B cell (primary cell): ENCODE data around the gene BEGAIN.

Experiments used
- CTCF ChIP-seq: fragments of 200-600 bp; IDR thresholded peaks from one replicate; pipeline ENCODE4 v1.8.0; 2022; ENCODE audit warnings: antibody characterized with exemption, mild to moderate bottlenecking
- EZH2 ChIP-seq: IDR thresholded peaks from 2 replicates; pipeline ENCODE4 v1.6.1; 2012; ENCODE audit warnings: borderline replicate concordance, low read depth, mild to moderate bottlenecking, moderate library complexity, low read length; ENCODE audit not compliant: insufficient read depth, poor library complexity, severe bottlenecking

GRCh38 chr14:100546051-100546443 lies 41.2 kb downstream of the BEGAIN start:
- no peak for TF ChIP-seq CTCF
- TF ChIP-seq EZH2, result no peak
